ENCODE data around the gene ATP8B4.

- TF ChIP-seq EP300 (IDR thresholded peaks at IDR 0.05; ENCODE audit: borderline replicate concordance): no peak
- TF ChIP-seq YY1 (IDR thresholded peaks at IDR 0.05; ENCODE audit: low read depth): no peak
- TF ChIP-seq MAX (IDR thresholded peaks at IDR 0.05): no peak
- no peak for TF ChIP-seq RAD21 (IDR thresholded peaks at IDR 0.05; ENCODE audit: low read depth)
- no peak for TF ChIP-seq EGR1 (IDR thresholded peaks at IDR 0.05)
- no peak for TF ChIP-seq CEBPB (IDR thresholded peaks at IDR 0.05)
- no peak for TF ChIP-seq TEAD4 (IDR thresholded peaks at IDR 0.05)
- TF ChIP-seq ZBTB7A (IDR thresholded peaks at IDR 0.05; ENCODE audit: low read depth): no peak
- TF ChIP-seq REST (IDR thresholded peaks at IDR 0.05; ENCODE audit: low read depth): no peak
- no peak for TF ChIP-seq TAF1 (IDR thresholded peaks at IDR 0.05; ENCODE audit: low read depth)
- no peak for TF ChIP-seq CREB1 (IDR thresholded peaks at IDR 0.05; ENCODE audit: low read depth)
- TF ChIP-seq FOXM1 (IDR thresholded peaks at IDR 0.05; ENCODE audit: borderline replicate concordance, low read depth): no peak
- no peak for TF ChIP-seq NFIC (IDR thresholded peaks at IDR 0.05)
Measured at GRCh38 chr15:50146632-50147031, 27.6 kb upstream of the ATP8B4 start.

Measured in Ishikawa (cell line).